HFF-Myc (cell line): ENCODE data around the gene UCHL5.

Source experiments
- DNase-seq: peaks from one replicate; pipeline ENCODE4 v3.0.0-alpha.2; 2011; ENCODE audit warnings: low read depth; ENCODE audit errors: extremely low read depth
- H3K4me3 ChIP-seq: replicated peaks from 2 replicates; pipeline ENCODE4 v1.5.1; 2011; ENCODE audit warnings: low read depth, mild to moderate bottlenecking, control low read depth, low read length
- TF ChIP-seq, protein P1 (sequence below): IDR thresholded peaks from 2 replicates; pipeline ENCODE4 v1.5.1; 2012; ENCODE audit warnings: mild to moderate bottlenecking, low read depth, low read length, control low read depth; ENCODE audit errors: missing control alignments

The UCHL5 gene

DNA sequence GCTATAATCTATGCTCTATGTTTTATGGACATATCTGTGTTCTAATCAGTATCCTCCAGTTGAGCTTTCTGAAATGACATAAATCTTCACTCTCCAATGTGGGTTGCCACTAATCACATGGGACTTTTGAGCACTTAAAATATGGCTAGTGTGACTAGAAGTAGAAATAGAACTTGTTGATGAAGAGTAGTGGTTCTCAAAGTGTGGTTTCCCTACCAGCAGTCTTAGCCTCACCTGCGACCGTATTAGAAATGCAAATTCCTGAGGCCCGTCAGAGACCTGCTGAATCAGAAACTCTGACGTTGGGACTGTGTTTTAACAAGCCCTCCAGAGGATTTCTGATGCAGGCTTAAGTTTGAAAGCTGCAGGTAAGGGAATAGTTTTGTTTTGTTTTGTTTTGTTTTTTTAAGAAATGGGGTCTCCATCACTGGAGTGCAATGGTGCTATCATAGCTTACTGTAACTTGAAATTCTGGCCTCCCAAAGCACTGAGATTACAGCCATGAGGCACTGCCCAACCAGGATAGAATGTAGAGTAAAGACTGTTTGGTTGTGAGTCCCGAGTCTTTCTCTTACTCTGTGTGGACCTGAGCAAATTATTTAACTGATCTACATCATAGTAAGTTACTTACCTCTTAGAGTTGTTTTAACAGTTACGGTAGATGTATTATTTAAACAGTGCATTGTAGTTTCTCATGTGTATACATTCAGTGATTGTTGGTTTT, 24.4 kb upstream of the UCHL5 start:
- H3K4me3 ChIP-seq: no peak overlapping the region
- TF ChIP-seq, protein P1, sequence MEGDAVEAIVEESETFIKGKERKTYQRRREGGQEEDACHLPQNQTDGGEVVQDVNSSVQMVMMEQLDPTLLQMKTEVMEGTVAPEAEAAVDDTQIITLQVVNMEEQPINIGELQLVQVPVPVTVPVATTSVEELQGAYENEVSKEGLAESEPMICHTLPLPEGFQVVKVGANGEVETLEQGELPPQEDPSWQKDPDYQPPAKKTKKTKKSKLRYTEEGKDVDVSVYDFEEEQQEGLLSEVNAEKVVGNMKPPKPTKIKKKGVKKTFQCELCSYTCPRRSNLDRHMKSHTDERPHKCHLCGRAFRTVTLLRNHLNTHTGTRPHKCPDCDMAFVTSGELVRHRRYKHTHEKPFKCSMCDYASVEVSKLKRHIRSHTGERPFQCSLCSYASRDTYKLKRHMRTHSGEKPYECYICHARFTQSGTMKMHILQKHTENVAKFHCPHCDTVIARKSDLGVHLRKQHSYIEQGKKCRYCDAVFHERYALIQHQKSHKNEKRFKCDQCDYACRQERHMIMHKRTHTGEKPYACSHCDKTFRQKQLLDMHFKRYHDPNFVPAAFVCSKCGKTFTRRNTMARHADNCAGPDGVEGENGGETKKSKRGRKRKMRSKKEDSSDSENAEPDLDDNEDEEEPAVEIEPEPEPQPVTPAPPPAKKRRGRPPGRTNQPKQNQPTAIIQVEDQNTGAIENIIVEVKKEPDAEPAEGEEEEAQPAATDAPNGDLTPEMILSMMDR: no peak
- DNase-seq: no peak

DNA sequence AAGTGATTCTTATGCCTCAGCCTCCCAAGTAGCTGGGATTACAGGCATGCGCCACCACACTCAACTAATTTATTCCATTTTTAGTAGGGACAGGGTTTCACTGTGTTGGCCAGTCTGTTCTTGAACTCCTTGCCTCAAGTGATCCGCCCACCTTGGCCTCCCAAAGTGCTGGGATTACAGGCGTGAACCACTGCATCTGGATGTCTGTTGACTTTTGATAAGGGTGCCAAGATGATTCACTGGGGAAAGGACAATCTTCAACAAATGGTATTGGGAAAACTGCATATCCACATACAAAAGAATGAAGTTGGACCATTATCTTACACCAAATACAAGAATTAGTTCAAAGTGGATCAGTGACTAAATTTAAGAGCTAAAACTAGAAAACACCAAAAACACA, 20.0 kb upstream of the UCHL5 start:
- TF ChIP-seq, protein P1: no peak
- H3K4me3 ChIP-seq: no peak overlapping the region
- no peak for DNase-seq

DNA sequence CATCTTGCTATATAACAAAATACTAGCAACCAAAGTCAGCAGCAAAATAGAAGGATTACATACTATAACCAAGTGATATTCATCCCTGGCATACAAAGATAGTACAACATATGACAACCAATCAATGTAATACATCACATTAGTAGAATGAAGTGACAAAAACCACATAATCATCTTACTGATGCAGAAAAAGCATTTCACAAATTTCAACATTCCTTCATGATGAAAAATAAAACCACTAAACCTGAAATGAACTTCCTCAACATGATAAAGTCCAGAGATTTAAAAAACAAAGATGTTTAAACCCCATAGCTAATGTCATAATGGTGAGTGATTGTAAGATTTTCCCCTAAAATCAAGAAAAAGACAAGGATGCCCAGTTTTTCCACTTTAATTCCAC, 18.8 kb upstream of the UCHL5 start:
- DNase-seq: no peak
- TF ChIP-seq, protein P1: no peak
- no peak overlapping the region for H3K4me3 ChIP-seq

DNA sequence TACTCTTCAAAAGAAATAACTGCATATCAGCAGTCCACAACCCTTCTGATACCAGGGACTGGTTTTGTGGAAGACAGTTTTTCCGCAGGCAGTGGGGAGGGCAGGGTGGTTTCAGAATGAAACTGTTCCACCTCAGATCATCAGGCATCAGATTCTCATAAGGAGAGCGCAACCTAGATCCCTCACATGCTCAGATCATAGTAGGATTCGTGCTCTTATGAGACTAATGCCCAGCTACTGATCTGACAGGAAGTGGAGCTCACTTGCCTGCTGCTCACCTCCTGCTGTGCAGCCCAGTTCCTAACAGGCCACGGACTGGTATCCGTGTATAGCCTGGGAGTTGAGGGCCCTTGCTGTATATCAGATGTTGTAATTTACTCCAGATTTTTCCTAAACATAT, 11.8 kb upstream of the UCHL5 start:
- H3K4me3 ChIP-seq: no peak overlapping the region
- TF ChIP-seq, protein P1: no peak
- DNase-seq: no peak

DNA sequence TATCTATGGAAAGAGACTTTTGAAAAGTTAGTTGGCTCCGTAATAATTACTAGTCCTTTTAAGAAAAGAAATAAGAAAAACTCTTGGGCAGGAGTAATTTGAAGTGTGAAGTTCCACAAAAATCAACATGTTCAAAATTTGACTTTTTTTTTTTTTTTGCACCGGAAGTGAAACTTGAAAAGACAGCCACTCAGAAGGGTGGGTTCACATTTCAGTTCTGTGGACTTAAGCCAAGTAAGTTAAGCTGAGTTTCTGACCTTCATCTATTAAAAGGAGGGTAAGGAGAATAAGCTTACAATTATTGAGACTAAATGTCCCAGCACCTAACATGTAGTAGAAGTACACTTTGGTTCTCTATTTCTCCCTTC, 11.2 kb upstream of the UCHL5 start:
- TF ChIP-seq, protein P1: no peak
- no peak overlapping the region for H3K4me3 ChIP-seq
- DNase-seq: no peak

DNA sequence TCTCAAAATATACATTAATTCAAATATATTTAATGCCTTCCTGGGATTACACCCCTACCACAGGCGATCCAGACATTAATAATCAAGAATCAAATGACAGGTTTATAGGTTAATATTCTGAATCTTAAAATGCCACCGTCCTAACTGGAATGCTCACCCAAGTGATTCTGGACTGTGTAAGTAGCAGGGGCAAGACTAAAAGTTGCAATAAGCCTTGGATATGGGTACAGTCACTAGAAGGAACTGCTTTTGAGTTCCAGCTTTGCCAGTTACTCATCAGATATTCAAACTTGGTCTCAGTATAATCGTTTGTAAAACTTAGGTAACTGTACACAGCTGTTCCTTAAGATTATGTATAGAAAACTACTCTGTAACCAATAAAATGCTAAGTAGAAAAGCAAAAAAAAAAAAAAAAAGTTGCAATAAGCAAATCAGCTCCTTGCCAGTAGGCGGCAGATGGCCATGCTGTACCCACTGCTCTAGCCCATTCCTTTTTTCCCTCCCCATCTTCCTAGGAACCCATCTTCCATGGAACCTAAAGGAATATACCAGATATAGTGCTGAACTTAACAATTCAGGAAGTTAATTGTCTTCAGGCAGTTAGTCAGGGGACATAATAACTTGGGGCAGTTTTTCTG, 10.7 kb upstream of the UCHL5 start:
- no peak overlapping the region for H3K4me3 ChIP-seq
- DNase-seq: no peak
- TF ChIP-seq, protein P1: peak; percentile 39
